ENCODE measurements around the gene SLC25A20. TPM values are rescaled to one million over a fixed set of nuclear protein-coding genes. Genes with fewer than 3 reads are reported as not detected.

SLC25A20 gene
- total RNA-seq, 1 donor from 2014 or later: 12.2 TPM

Other genes with a start within 250 kb of the SLC25A20 start
- 1.5 TPM for gene CELSR3, start 236.0 kb downstream of the SLC25A20 start, total RNA-seq
- 29.3 TPM for gene NCKIPSD, start 213.0 kb downstream of the SLC25A20 start, total RNA-seq
- 104 TPM for gene IP6K2, start 181.7 kb downstream of the SLC25A20 start, total RNA-seq
- gene PRKAR2A, start 51.0 kb downstream of the SLC25A20 start, total RNA-seq: 46.5 TPM
- gene ARIH2, start 20.0 kb upstream of the SLC25A20 start, total RNA-seq: 88.9 TPM
- gene P4HTM, start 91.4 kb upstream of the SLC25A20 start, total RNA-seq: 40.1 TPM
- 149 TPM for gene WDR6, start 108.5 kb upstream of the SLC25A20 start, total RNA-seq
- 18.7 TPM for gene DALRD3, start 119.7 kb upstream of the SLC25A20 start, total RNA-seq
- 75.1 TPM for gene NDUFAF3, start 123.2 kb upstream of the SLC25A20 start, total RNA-seq
- gene IMPDH2, start 130.5 kb upstream of the SLC25A20 start, total RNA-seq: 121 TPM
- gene QRICH1, start 195.2 kb upstream of the SLC25A20 start, total RNA-seq: 101 TPM
- 123 TPM for gene QARS1, start 205.9 kb upstream of the SLC25A20 start, total RNA-seq
- gene USP19, start 221.9 kb upstream of the SLC25A20 start, total RNA-seq: 55.7 TPM
- gene LAMB2, start 234.2 kb upstream of the SLC25A20 start, total RNA-seq: 515 TPM

Data from sciatic nerve (tissue), 1 donor.